ENCODE results near the gene BTG1.
"Not testable (repeated sequence)": the region's sequence is repeated elsewhere in the genome, so short reads cannot be mapped to it uniquely, and the experiment has no call there.

BTG1 gene

GRCh38 chr12:92094301-92094700, 51.3 kb downstream of the BTG1 start:
- not testable (repeated sequence) for DNase-seq

Measured in activated CD4-positive, alpha-beta T cell treated with anti-CD3 and anti-CD28 coated beads for 4 hours (primary cell).